ENCODE data around the gene RABEPK. TPM values are rescaled to one million over a fixed set of nuclear protein-coding genes. Genes with fewer than 3 reads are reported as not detected.
"Not testable (repeated sequence)": the region's sequence is repeated elsewhere in the genome, so short reads cannot be mapped to it uniquely, and the experiment has no call there.

The RABEPK gene
- total RNA-seq, 1 donor from 2014 or later: 30.7 TPM

GRCh38 chr9:125177888-125178287 is 22.5 kb upstream of the RABEPK start:
- no peaks in the 10 kb centered on the region for H3K9me3 Mint-ChIP-seq (ENCODE audit: unreplicated experiment)
- no peak overlapping the region for H3K9ac ChIP-seq (ENCODE audit: low read length)
- no peak for DNase-seq (ENCODE audit: low read depth)
- H3K27me3 Mint-ChIP-seq (ENCODE audit: low read depth, unreplicated experiment): no peaks in the 10 kb centered on the region
- H3K36me3 Mint-ChIP-seq (ENCODE audit: low read depth, unreplicated experiment): no peaks in the 10 kb centered on the region
- H4K20me1 ChIP-seq (ENCODE audit: insufficient read depth, low read length): peaks cover 70% of the 10 kb centered on the region
- no peak overlapping the region for H2AFZ ChIP-seq (ENCODE audit: low read depth, low read length)
- no peak overlapping the region for H3K27ac ChIP-seq (ENCODE audit: low read depth, low read length)
- H3K9me3 ChIP-seq (ENCODE audit: insufficient read depth, low read depth, low read length): no peaks in the 10 kb centered on the region
- no peak for TF ChIP-seq EZH2 (IDR thresholded peaks at IDR 0.05; ENCODE audit: insufficient read depth, low read length)
- H3K79me2 ChIP-seq (ENCODE audit: insufficient read depth, low read length): peaks cover 93% of the 10 kb centered on the region
- no peak for FAIRE-seq
- H3K4me2 ChIP-seq (ENCODE audit: low read length): no peak overlapping the region
- no peak overlapping the region for H3K27ac Mint-ChIP-seq (ENCODE audit: unreplicated experiment)
- no peak overlapping the region for H3K4me3 Mint-ChIP-seq (ENCODE audit: unreplicated experiment)
- H3K4me1 Mint-ChIP-seq (ENCODE audit: low read depth, unreplicated experiment): no peaks in the 10 kb centered on the region
- H3K4me3 ChIP-seq (ENCODE audit: insufficient read depth, low read depth, low read length): no peak overlapping the region
- no peaks in the 10 kb centered on the region for H3K36me3 ChIP-seq (ENCODE audit: insufficient read depth, low read length)
- no peaks in the 10 kb centered on the region for H3K27me3 ChIP-seq (ENCODE audit: insufficient read depth, low read length)
- H3K4me1 ChIP-seq (ENCODE audit: insufficient read depth, low read length): no peaks in the 10 kb centered on the region

- not testable (repeated sequence) for H3K27me3 ChIP-seq (ENCODE audit: insufficient read depth, low read length); DNase-seq (ENCODE audit: low read depth); H3K9me3 ChIP-seq (ENCODE audit: insufficient read depth, low read depth, low read length); H3K9me3 Mint-ChIP-seq (ENCODE audit: unreplicated experiment); H3K4me2 ChIP-seq (ENCODE audit: low read length); H3K36me3 ChIP-seq (ENCODE audit: insufficient read depth, low read length); H3K4me1 ChIP-seq (ENCODE audit: insufficient read depth, low read length); H3K4me3 ChIP-seq (ENCODE audit: insufficient read depth, low read depth, low read length); H3K27ac Mint-ChIP-seq (ENCODE audit: unreplicated experiment); H3K4me3 Mint-ChIP-seq (ENCODE audit: unreplicated experiment); H3K27me3 Mint-ChIP-seq (ENCODE audit: low read depth, unreplicated experiment); H3K9ac ChIP-seq (ENCODE audit: low read length); H3K4me1 Mint-ChIP-seq (ENCODE audit: low read depth, unreplicated experiment); H2AFZ ChIP-seq (ENCODE audit: low read depth, low read length); FAIRE-seq; H3K27ac ChIP-seq (ENCODE audit: low read depth, low read length); H3K36me3 Mint-ChIP-seq (ENCODE audit: low read depth, unreplicated experiment)
- Histone ChIP-seq H4K20me1 (ENCODE audit: insufficient read depth, low read length) (peaks cover 75% of the 10 kb centered on the region), H3K79me2 (ENCODE audit: insufficient read depth, low read length) (peaks cover 96% of the 10 kb centered on the region)
These were observed 20.6 kb upstream of the RABEPK start for GRCh38 chr9:125179776-125180175.

GRCh38 chr9:125180876-125181275 is 19.5 kb upstream of the RABEPK start:
- no peak overlapping the region for H3K27ac ChIP-seq (ENCODE audit: low read depth, low read length)
- H4K20me1 ChIP-seq (ENCODE audit: insufficient read depth, low read length): peaks cover 79% of the 10 kb centered on the region
- Mint-ChIP-seq H3K9me3 (ENCODE audit: unreplicated experiment) (no peaks in the 10 kb centered on the region), H3K4me3 (ENCODE audit: unreplicated experiment) (no peak overlapping the region), H3K36me3 (ENCODE audit: low read depth, unreplicated experiment) (no peaks in the 10 kb centered on the region), H3K27ac (ENCODE audit: unreplicated experiment) (no peak overlapping the region), H3K27me3 (ENCODE audit: low read depth, unreplicated experiment) (no peaks in the 10 kb centered on the region), H3K4me1 (ENCODE audit: low read depth, unreplicated experiment) (peaks cover 8% of the 10 kb centered on the region)
- peaks cover 6% of the 10 kb centered on the region for H3K4me1 ChIP-seq (ENCODE audit: insufficient read depth, low read length)
- no peak overlapping the region for H3K4me3 ChIP-seq (ENCODE audit: insufficient read depth, low read depth, low read length)
- peaks cover 99% of the 10 kb centered on the region for H3K79me2 ChIP-seq (ENCODE audit: insufficient read depth, low read length)
- no peaks in the 10 kb centered on the region for H3K27me3 ChIP-seq (ENCODE audit: insufficient read depth, low read length)
- H3K4me2 ChIP-seq (ENCODE audit: low read length): no peak overlapping the region
- no peaks in the 10 kb centered on the region for H3K9me3 ChIP-seq (ENCODE audit: insufficient read depth, low read depth, low read length)
- no peaks in the 10 kb centered on the region for H3K36me3 ChIP-seq (ENCODE audit: insufficient read depth, low read length)
- DNase-seq (ENCODE audit: low read depth) (no peak), FAIRE-seq (no peak)
- H2AFZ ChIP-seq (ENCODE audit: low read depth, low read length): no peak overlapping the region
- H3K9ac ChIP-seq (ENCODE audit: low read length): no peak overlapping the region
- no peak for TF ChIP-seq EZH2 (IDR thresholded peaks at IDR 0.05; ENCODE audit: insufficient read depth, low read length)
- no peak for TF ChIP-seq CTCF (IDR thresholded peaks at IDR 0.05; ENCODE audit: insufficient read depth, low read depth, low read length)

GRCh38 chr9:125181756-125182155 is 18.6 kb upstream of the RABEPK start:
- H2AFZ ChIP-seq (ENCODE audit: low read depth, low read length); H3K36me3 Mint-ChIP-seq (ENCODE audit: low read depth, unreplicated experiment); H3K27ac ChIP-seq (ENCODE audit: low read depth, low read length); H3K4me1 Mint-ChIP-seq (ENCODE audit: low read depth, unreplicated experiment); H3K36me3 ChIP-seq (ENCODE audit: insufficient read depth, low read length); H3K9me3 Mint-ChIP-seq (ENCODE audit: unreplicated experiment); H3K4me3 ChIP-seq (ENCODE audit: insufficient read depth, low read depth, low read length); H3K27me3 ChIP-seq (ENCODE audit: insufficient read depth, low read length); H3K4me1 ChIP-seq (ENCODE audit: insufficient read depth, low read length); H3K9ac ChIP-seq (ENCODE audit: low read length); DNase-seq (ENCODE audit: low read depth); H3K4me2 ChIP-seq (ENCODE audit: low read length); H3K4me3 Mint-ChIP-seq (ENCODE audit: unreplicated experiment); H3K9me3 ChIP-seq (ENCODE audit: insufficient read depth, low read depth, low read length); H3K27ac Mint-ChIP-seq (ENCODE audit: unreplicated experiment); FAIRE-seq; H3K27me3 Mint-ChIP-seq (ENCODE audit: low read depth, unreplicated experiment): not testable (repeated sequence)
- Histone ChIP-seq H4K20me1 (ENCODE audit: insufficient read depth, low read length) (peaks cover 72% of the 10 kb centered on the region), H3K79me2 (ENCODE audit: insufficient read depth, low read length) (peaks cover 99% of the 10 kb centered on the region)
